Body of pancreas (tissue), 4 donors: ENCODE data around the gene RELCH. TPM values are rescaled to one million over a fixed set of nuclear protein-coding genes. Genes with fewer than 3 reads are reported as not detected.
A peak's percentile ranks its signal among the peaks of the same experiment; 100 is the strongest.

Experiments used
- ATAC-seq: fragments of 150-250 bp; one replicate; pipeline ENCODE4 v1.9.1; 2016
- DNase-seq, 4 donors: peaks; one replicate each; pipeline ENCODE4 v3.0.0-alpha.2; 2019
- H3K27ac ChIP-seq, 4 donors: fragments of 200-600 bp; sonication (generic); 1 replicate in 3 of 4; 2 replicates in 1 of 4; pipeline versions ENCODE4 v1.5.1 to v1.6.1; 2016 to 2019; ENCODE audit warnings: mild to moderate bottlenecking in 1 of 4, mixed read lengths in 1 of 4, moderate library complexity in 1 of 4
- H3K27me3 ChIP-seq, 2 donors: fragments of 200-600 bp; sonication (generic); one replicate each; pipeline ENCODE4 v1.6.0; 2016; ENCODE audit warnings: mild to moderate bottlenecking in 1 of 2
- H3K36me3 ChIP-seq, 2 donors: fragments of 200-600 bp; sonication (generic); replicated peaks in 1 of 2; 2 replicates each; pipeline ENCODE4 v1.5.1; 2016; ENCODE audit warnings: low read depth in 2 of 2; ENCODE audit not compliant: insufficient read depth in 1 of 2
- H3K4me1 ChIP-seq: fragments of 200-600 bp; sonication (generic); one replicate; pipeline ENCODE4 v1.6.0; 2016
- H3K4me3 ChIP-seq, 2 donors: fragments of 200-600 bp; sonication (generic); 1 replicate in 1 of 2; 2 replicates in 1 of 2; pipeline ENCODE4 v1.5.1; 2016 to 2019
- H3K9me3 ChIP-seq, 3 donors: fragments of 200-600 bp; sonication (generic); 1 replicate in 2 of 3; 2 replicates in 1 of 3; pipeline ENCODE4 v1.5.1; 2016
- CTCF ChIP-seq, 7 experiments: fragments of 450-650 bp in 4 of 7; fragments of 200-600 bp in 3 of 7; sonication (generic) in 3 of 7; IDR thresholded peaks; one replicate each; pipeline ENCODE4 v1.5.1; 2016 to 2019; ENCODE audit warnings: antibody characterized with exemption in 7 of 7
- POLR2A ChIP-seq, 3 donors: fragments of 450-650 bp; IDR thresholded peaks; one replicate each; pipeline ENCODE4 v1.6.1; 2016; ENCODE audit warnings: antibody characterized with exemption in 3 of 3, mild to moderate bottlenecking in 2 of 3
- WGBS, 2 donors: methylation state at CpG; one replicate each; pipeline ENCODE4 v1.1.5; 2017; 5-methylcytosine and 5-hydroxymethylcytosine counted together
- intact Hi-C: fragments of 100-400 bp; cut with DNase I; formaldehyde crosslinking; loops from one replicate; pipeline ENCODE4 v1.15.1; 2023
- total RNA-seq, 2 donors: library from RNA; depleted of rRNA; stranded (reverse); fragments of >200 nt; gene quantifications; one replicate each; pipeline ENCODE4 v1.1.0, GENCODE V29; 2016

The RELCH gene
- total RNA-seq, 2 donors from 2014 or later, result 13.5 to 51.4 TPM

DNA sequence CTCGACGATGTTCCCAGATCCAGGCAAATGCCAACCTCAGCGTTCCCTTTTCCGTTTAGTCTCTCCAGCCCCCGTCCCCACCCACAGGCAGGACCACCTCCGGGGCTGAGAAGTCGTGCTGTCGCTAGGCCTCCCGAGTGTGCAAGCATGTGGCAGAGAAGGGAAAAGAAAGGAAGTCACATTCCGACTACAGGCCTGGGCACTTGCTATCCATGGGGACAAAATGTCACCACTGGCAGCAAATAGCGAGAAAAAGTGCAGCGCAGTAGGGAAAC lies 619 bp upstream of the RELCH start:
- DNase-seq (no peak), ATAC-seq (no peak)
- WGBS, 2 donors, result 0 to 1% methylated on average over 10 to 12 of the region's 12 CpGs
- intact Hi-C loops, result loop anchor here (5.0 kb wide), 1 partner anchor 61 kb away; no protein-coding TSS in a partner anchor
- Histone ChIP-seq H3K27me3 (no peaks in the 10 kb centered on the region), H3K4me1 (peaks cover 41% of the 10 kb centered on the region), H3K4me3 (peak overlapping the region; percentile 73 to 100), H3K27ac (peak overlapping the region; percentile 48 to 92 (median 74)), H3K36me3 (no peaks in the 10 kb centered on the region), H3K9me3 (no peaks in the 10 kb centered on the region)
- no peak for TF ChIP-seq POLR2A (IDR thresholded peaks at IDR 0.05)
- TF ChIP-seq CTCF (IDR thresholded peaks at IDR 0.05), result no peak

- peak overlapping the region; percentile 65 to 92 (median 82) for H3K27ac ChIP-seq
- intact Hi-C loops, result loop anchor here (5.0 kb wide), 1 partner anchor 59 kb away; no protein-coding TSS in a partner anchor
Observed at GRCh38 chr18:62187543-62188510, 772 bp downstream of the RELCH start.

DNA sequence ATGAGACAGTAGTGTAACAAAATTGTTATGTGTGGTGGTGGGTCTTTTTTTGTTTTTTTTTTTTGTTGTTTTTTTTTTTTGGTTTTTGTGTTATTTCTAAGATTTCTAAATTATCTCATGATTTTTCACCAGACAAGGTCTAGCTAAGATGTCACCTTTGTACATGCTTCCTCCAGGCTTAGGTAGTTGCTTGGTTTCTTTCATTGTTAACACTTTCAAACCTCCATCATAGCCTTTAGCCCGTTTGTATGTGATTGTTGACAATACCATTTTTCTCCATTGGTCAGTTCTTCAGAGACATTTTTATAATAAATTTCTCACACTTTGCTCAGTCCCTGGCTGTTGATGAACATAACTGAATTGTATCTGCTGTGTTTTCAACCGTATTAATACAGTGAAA lies 2.2 kb downstream of the RELCH start:
- DNase-seq (no peak), ATAC-seq (no peak)
- TF ChIP-seq POLR2A (IDR thresholded peaks at IDR 0.05), result no peak
- TF ChIP-seq CTCF (IDR thresholded peaks at IDR 0.05), result no peak
- Histone ChIP-seq H3K27ac (no peak overlapping the region), H3K9me3 (no peaks in the 10 kb centered on the region), H3K4me3 (no peak overlapping the region), H3K27me3 (no peaks in the 10 kb centered on the region), H3K4me1 (peaks cover 41% of the 10 kb centered on the region), H3K36me3 (no peaks in the 10 kb centered on the region)
- intact Hi-C loops, result loop anchor here (5.0 kb wide), 1 partner anchor 58 kb away; no protein-coding TSS in a partner anchor
- WGBS, 2 donors, result 13 to 27% methylated on average over 2 of the region's 2 CpGs

More at GRCh38 chr18:62187543-62188510, 772 bp downstream of the RELCH start:
- peak overlapping the region; percentile 81 to 100 for H3K4me3 ChIP-seq
- 1% methylated on average over 26 to 53 of the region's 54 CpGs for WGBS, 2 donors
- TF ChIP-seq CTCF (IDR thresholded peaks at IDR 0.05) (peak in 1 of 7 experiments; percentile 10), POLR2A (IDR thresholded peaks at IDR 0.05) (no peak)
- DNase-seq, result peak in 3 of 4 donors; percentile 12 to 34 (median 16)
- ATAC-seq, result no peak
- no peaks in the 10 kb centered on the region for H3K27me3 ChIP-seq
- H3K36me3 ChIP-seq, result no peaks in the 10 kb centered on the region
- H3K4me1 ChIP-seq, result peaks cover 41% of the 10 kb centered on the region
- H3K9me3 ChIP-seq, result no peaks in the 10 kb centered on the region

DNA sequence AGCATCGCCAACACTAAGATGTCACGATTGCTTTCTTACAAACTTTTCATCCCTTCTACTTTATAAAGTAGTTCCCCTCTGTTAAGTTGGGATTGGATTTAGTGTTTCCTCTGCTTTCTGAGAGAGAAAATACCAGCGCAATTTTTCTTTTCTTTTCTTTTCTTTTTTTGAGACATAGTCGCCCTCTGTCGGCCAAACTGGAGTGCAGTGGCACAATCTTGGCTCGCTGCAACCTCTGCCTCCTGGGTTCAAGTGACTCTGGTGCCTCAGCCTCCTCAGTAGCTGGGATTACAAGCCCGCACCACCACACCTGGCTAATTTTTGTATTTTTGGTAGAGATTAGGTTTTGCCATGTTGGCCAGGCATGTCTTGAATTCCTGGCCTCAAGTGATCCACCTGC lies 9.0 kb downstream of the RELCH start:
- 92 to 97% methylated on average over 7 of the region's 7 CpGs for WGBS, 2 donors

More for the DNA sequence above, 9.0 kb downstream of the RELCH start:
- TF ChIP-seq POLR2A (IDR thresholded peaks at IDR 0.05) (no peak), CTCF (IDR thresholded peaks at IDR 0.05) (no peak)
- no peak overlapping the region for H3K27ac ChIP-seq
- DNase-seq (no peak), ATAC-seq (no peak)
- H3K27me3 ChIP-seq, result no peaks in the 10 kb centered on the region
- peaks cover 34% of the 10 kb centered on the region for H3K4me1 ChIP-seq
- no peaks in the 10 kb centered on the region for H3K36me3 ChIP-seq
- H3K4me3 ChIP-seq, result no peak overlapping the region
- intact Hi-C loops, result no loop called here
- no peaks in the 10 kb centered on the region for H3K9me3 ChIP-seq
